Hepatic stellate cell (primary cell): ENCODE data around the gene DAND5.
"Not testable (repeated sequence)": the region's sequence is repeated elsewhere in the genome, so short reads cannot be mapped to it uniquely, and the experiment has no call there.

Experiments
- DNase-seq: peaks from one replicate; pipeline ENCODE4 v3.0.0; 2011; ENCODE audit warnings: low spot score

Gene DAND5

GRCh38 chr19:12946092-12946721 lies 23.2 kb upstream of the DAND5 start:
- DNase-seq = peak; percentile 82

- no peak for DNase-seq
Observed at GRCh38 chr19:12946731-12947496, 22.5 kb upstream of the DAND5 start.

GRCh38 chr19:12947702-12948611 lies 21.4 kb upstream of the DAND5 start:
- DNase-seq = no peak

GRCh38 chr19:12948612-12949362 lies 20.6 kb upstream of the DAND5 start:
- no peak for DNase-seq

GRCh38 chr19:12949363-12950283 lies 19.8 kb upstream of the DAND5 start:
- no peak for DNase-seq

GRCh38 chr19:12952050-12952449 lies 17.3 kb upstream of the DAND5 start:
- not testable (repeated sequence) for DNase-seq

GRCh38 chr19:12952488-12953137 lies 16.8 kb upstream of the DAND5 start:
- peak; percentile 90 for DNase-seq

GRCh38 chr19:12953138-12953798 lies 16.1 kb upstream of the DAND5 start:
- DNase-seq = no peak

- DNase-seq = no peak
Observed at GRCh38 chr19:12953799-12954611, 15.4 kb upstream of the DAND5 start.

GRCh38 chr19:12954612-12954962 lies 14.8 kb upstream of the DAND5 start:
- DNase-seq = no peak

- not testable (repeated sequence) for DNase-seq
Observed at GRCh38 chr19:12955575-12955974, 13.8 kb upstream of the DAND5 start.

GRCh38 chr19:12955996-12956395 lies 13.4 kb upstream of the DAND5 start:
- DNase-seq = no peak

GRCh38 chr19:12956446-12957388 lies 12.7 kb upstream of the DAND5 start, which contains the start of gene GADD45GIP1:
TSS of gene GADD45GIP1 (minus strand) at chr19:12957223. CDS start at chr19:12957212, 11 bp downstream.
- DNase-seq = peak; percentile 81

- DNase-seq = not testable (repeated sequence)
Observed at GRCh38 chr19:12957389-12957952, 11.9 kb upstream of the DAND5 start.

GRCh38 chr19:12959481-12959880 lies 9.9 kb upstream of the DAND5 start:
- no peak for DNase-seq

- peak; percentile 83 for DNase-seq
Observed at GRCh38 chr19:12965017-12965811, 4.2 kb upstream of the DAND5 start.

- DNase-seq = no peak
Observed at GRCh38 chr19:12965812-12966135, 3.6 kb upstream of the DAND5 start.
